Glutamatergic neuron (in vitro differentiated cells): ENCODE data around the gene CCDC33. TPM values are rescaled to one million over a fixed set of nuclear protein-coding genes. Genes with fewer than 3 reads are reported as not detected.

Source experiments
- DNase-seq: peaks from one replicate; pipeline ENCODE4 v3.0.0; 2022
- H3K27ac Mint-ChIP-seq: one replicate; pipeline ENCODE4 v1.8.0; 2020; ENCODE audit warnings: mild to moderate bottlenecking, mixed read lengths, inconsistent platforms; ENCODE audit not compliant: unreplicated experiment
- H3K27me3 Mint-ChIP-seq: one replicate; pipeline ENCODE4 v1.8.0; 2020; ENCODE audit warnings: mild to moderate bottlenecking, moderate library complexity, mixed read lengths, inconsistent platforms; ENCODE audit not compliant: unreplicated experiment
- H3K36me3 Mint-ChIP-seq: one replicate; pipeline ENCODE4 v1.8.0; 2020; ENCODE audit warnings: mild to moderate bottlenecking, mixed read lengths, inconsistent platforms; ENCODE audit not compliant: unreplicated experiment
- H3K4me1 Mint-ChIP-seq: one replicate; pipeline ENCODE4 v1.8.0; 2020; ENCODE audit warnings: mild to moderate bottlenecking, low read depth, mixed read lengths, inconsistent platforms; ENCODE audit not compliant: unreplicated experiment
- H3K4me3 Mint-ChIP-seq: one replicate; pipeline ENCODE4 v1.8.0; 2020; ENCODE audit warnings: mild to moderate bottlenecking, mixed read lengths, inconsistent platforms; ENCODE audit not compliant: unreplicated experiment
- H3K9me3 Mint-ChIP-seq: one replicate; pipeline ENCODE4 v1.8.0; 2020; ENCODE audit warnings: mild to moderate bottlenecking, moderate library complexity, mixed read lengths, inconsistent platforms; ENCODE audit not compliant: unreplicated experiment
- total RNA-seq: library from RNA; stranded (reverse); fragmentation: NEBNext Ultra II Directional; extraction: Animal tissue kit (Norgen Biotek cat#: 25700); gene quantifications from one replicate; pipeline ENCODE4 v1.2.1, GENCODE V29; 2021; ENCODE audit not compliant: unreplicated experiment
- TF ChIP-seq, protein P1 (sequence below): fragments of 200-600 bp; sonication (generic); IDR thresholded peaks from one replicate; pipeline ENCODE4 v1.5.0; 2021; ENCODE audit not compliant: partially characterized antibody, unreplicated experiment

The CCDC33 gene
- total RNA-seq, 1 donor from 2014 or later: 0.49 TPM

DNA sequence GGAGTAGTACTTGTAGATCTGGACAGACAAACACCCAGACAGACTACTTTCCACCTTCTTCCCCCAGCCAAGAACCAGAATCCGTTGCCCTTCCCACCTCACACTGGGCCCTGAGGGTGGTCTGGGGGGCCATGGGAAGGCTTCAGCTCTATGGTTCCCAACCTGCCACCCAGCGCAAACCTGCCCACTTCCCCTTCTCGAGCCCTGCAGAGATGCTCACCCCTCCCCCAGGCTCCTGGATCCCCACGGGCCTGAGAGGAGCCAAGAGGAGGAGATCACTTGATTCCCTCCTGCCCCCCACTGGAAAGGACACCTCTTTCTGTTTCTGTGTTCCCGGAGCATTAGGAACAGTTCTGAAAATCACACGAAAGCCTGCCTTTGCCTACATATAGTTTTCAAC lies 42.2 kb upstream of the CCDC33 start:
- Mint-ChIP-seq H3K9me3 (peaks cover 7% of the 10 kb centered on the region), H3K27me3 (peaks cover 8% of the 10 kb centered on the region), H3K36me3 (no peaks in the 10 kb centered on the region), H3K4me1 (peaks cover 13% of the 10 kb centered on the region), H3K4me3 (no peak overlapping the region), H3K27ac (no peak overlapping the region)
- TF ChIP-seq, protein P1, sequence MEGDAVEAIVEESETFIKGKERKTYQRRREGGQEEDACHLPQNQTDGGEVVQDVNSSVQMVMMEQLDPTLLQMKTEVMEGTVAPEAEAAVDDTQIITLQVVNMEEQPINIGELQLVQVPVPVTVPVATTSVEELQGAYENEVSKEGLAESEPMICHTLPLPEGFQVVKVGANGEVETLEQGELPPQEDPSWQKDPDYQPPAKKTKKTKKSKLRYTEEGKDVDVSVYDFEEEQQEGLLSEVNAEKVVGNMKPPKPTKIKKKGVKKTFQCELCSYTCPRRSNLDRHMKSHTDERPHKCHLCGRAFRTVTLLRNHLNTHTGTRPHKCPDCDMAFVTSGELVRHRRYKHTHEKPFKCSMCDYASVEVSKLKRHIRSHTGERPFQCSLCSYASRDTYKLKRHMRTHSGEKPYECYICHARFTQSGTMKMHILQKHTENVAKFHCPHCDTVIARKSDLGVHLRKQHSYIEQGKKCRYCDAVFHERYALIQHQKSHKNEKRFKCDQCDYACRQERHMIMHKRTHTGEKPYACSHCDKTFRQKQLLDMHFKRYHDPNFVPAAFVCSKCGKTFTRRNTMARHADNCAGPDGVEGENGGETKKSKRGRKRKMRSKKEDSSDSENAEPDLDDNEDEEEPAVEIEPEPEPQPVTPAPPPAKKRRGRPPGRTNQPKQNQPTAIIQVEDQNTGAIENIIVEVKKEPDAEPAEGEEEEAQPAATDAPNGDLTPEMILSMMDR: no peak
- DNase-seq: no peak

DNA sequence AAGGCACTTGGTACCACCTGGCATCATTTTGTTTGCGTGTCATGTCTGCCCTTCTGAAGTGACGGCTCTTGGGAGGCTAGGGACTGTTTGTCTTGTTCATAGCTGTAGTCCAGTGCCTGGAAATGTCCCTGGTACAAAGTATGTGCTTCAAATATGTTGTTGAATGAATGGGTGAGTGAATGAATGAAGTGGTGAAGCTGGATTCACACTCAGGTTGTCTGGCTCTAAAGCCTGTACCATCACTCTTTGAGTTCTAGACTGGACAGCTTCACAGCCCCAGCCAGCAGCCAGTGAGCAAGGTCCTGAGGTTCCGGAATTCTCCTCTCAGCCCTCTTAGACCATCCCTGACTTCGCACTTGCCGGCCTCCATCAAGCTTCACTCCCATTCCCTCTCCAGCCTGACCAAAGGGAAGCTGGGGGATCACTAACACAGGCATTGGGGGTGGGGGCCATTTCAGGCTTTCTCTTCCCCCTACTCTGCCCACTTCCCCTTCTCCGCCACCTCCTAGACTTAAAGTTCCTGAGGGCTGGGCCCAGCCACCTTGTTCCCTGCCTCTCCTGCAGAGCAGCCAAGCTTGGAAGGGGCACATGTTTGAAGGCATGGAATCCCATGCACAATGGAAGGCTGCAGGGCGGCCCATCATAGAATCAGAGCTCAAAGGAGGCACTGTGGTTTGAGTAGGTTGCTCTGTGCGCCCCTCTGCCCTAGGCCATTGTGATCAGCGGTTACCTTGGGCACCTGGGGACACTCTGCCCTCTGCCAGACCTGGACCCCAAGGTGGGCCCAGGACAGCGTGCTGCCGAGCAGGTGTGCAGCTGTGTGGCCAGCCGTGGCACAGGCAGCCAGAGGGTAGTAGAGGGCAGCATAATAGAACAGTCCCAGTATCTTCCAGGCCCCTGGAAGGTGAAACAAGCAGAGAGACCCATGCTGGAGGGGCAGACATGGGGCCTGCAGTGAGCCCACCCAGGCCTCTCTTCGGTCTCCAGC lies 41.3 kb upstream of the CCDC33 start:
- TF ChIP-seq, protein P1: no peak
- no peak overlapping the region for H3K4me3 Mint-ChIP-seq
- H3K27ac Mint-ChIP-seq: no peak overlapping the region

DNA sequence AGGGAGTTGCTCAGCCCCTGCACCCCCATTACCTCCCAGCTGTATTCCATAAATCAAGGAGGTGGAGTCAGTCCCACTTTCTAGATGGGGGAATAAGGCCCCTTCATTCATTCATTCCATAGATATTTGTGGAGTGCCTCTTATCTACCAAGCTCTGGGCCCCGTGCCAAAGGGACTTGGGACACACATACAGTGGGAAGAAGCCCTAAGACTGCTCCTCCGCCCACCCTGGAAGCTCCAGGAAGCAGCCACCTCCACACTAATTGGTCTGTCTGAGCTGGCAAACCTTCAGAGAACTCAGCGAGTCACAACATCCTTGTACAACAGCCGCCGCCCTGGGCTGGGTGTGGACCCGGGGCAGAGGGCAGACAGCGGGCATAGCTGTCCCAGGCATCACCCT lies 40.0 kb upstream of the CCDC33 start:
- Mint-ChIP-seq H3K27me3 (peaks cover 6% of the 10 kb centered on the region), H3K4me3 (no peak overlapping the region), H3K27ac (no peak overlapping the region), H3K36me3 (no peaks in the 10 kb centered on the region), H3K9me3 (peaks cover 5% of the 10 kb centered on the region), H3K4me1 (peaks cover 20% of the 10 kb centered on the region)
- DNase-seq: no peak
- TF ChIP-seq, protein P1: no peak

More for the DNA sequence above, 41.3 kb upstream of the CCDC33 start:
- H3K27me3 Mint-ChIP-seq: peaks cover 8% of the 10 kb centered on the region
- H3K4me1 Mint-ChIP-seq: peaks cover 13% of the 10 kb centered on the region
- H3K36me3 Mint-ChIP-seq: no peaks in the 10 kb centered on the region
- peaks cover 7% of the 10 kb centered on the region for H3K9me3 Mint-ChIP-seq
- DNase-seq: no peak

DNA sequence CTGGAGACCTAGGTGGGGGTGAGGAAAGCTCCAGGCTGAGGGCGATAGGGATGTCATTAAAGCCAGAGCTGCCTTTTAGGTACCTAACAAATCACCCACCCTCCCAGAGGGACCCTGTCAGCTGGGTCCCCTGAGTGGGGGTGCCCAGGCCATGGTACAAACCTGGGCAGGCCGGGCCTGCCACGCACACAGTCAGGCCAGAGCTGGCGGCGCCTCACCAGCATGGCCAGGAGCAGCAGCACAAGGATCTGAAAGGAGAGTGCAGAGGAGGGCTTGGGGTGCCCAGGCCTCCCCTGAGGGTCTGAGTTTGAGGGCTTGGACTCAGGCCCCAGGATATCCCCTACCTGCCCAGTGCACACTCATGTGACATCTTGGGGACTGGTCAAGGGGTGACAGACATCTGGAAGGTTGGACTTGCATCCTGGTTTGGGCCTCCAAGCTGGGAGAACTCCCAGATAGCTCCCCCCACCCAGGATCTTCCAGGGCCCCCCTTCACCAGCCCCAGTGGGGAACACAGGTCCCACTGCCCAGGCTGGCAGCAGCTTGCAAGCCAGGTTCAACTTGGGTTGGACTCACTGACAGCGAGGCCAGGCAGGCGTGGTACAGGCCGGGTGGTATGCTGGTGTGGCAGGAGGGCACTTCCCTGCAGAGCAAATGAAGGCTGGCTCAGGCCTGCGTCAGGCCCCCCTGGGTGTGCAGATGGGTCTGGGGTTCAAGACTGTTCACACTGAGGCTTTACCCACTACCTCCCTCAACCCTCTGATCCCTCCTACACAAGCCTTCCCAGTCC lies 38.8 kb upstream of the CCDC33 start:
- Mint-ChIP-seq H3K9me3 (peaks cover 7% of the 10 kb centered on the region), H3K36me3 (no peaks in the 10 kb centered on the region), H3K4me1 (peaks cover 17% of the 10 kb centered on the region), H3K4me3 (no peak overlapping the region), H3K27ac (no peak overlapping the region), H3K27me3 (peaks cover 8% of the 10 kb centered on the region)
- DNase-seq: no peak
- TF ChIP-seq, protein P1: no peak
